Mononuclear cell (primary cell): ENCODE data around the gene INPP5K. TPM values are rescaled to one million over a fixed set of nuclear protein-coding genes. Genes with fewer than 3 reads are reported as not detected.

Experiments used
- H3K27me3 ChIP-seq: 2 replicates; pipeline ENCODE4 v1.6.0; 2011; ENCODE audit warnings: low read length, control low read depth; ENCODE audit not compliant: insufficient read depth
- H3K4me1 ChIP-seq: 2 replicates; pipeline ENCODE4 v1.5.1; 2011; ENCODE audit warnings: mild to moderate bottlenecking, low read length, control low read depth; ENCODE audit not compliant: insufficient read depth
- H3K4me3 ChIP-seq: 2 replicates; pipeline ENCODE4 v1.5.1; 2011; ENCODE audit warnings: mild to moderate bottlenecking, low read length, moderate library complexity
- H3K9me3 ChIP-seq: 2 replicates; pipeline ENCODE4 v1.5.1; 2011; ENCODE audit warnings: low read depth, mild to moderate bottlenecking, control low read depth, low read length
- total RNA-seq: library from RNA; depleted of rRNA; stranded (reverse); fragments of >200 nt; gene quantifications from one replicate; pipeline ENCODE4 v1.2.3, GENCODE V29; 2012

The INPP5K gene
- total RNA-seq, 1 donor, result 102 TPM

DNA sequence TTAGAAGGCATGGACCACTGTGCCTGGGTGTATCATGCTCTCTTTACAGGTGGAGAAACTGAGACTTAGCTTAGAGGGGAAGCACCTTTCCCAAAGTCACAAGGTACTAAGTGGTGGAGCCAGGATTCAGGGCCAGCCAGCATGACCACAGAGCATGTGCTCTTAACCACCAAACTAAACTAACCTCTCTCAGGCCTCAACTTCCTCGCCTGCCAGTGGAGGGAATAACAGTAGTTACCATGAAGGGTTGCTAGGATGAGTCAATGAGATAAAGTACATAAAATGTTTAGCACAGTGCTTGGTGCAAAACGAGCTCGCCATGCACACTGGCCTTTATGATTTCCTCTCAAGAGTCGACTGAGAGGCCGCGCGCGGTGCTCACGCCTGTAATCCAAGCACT lies 17.5 kb downstream of the INPP5K start:
- H3K4me1 ChIP-seq, result peaks cover 2% of the 10 kb centered on the region
- no peaks in the 10 kb centered on the region for H3K27me3 ChIP-seq
- H3K4me3 ChIP-seq, result no peak overlapping the region
- H3K9me3 ChIP-seq, result no peaks in the 10 kb centered on the region

DNA sequence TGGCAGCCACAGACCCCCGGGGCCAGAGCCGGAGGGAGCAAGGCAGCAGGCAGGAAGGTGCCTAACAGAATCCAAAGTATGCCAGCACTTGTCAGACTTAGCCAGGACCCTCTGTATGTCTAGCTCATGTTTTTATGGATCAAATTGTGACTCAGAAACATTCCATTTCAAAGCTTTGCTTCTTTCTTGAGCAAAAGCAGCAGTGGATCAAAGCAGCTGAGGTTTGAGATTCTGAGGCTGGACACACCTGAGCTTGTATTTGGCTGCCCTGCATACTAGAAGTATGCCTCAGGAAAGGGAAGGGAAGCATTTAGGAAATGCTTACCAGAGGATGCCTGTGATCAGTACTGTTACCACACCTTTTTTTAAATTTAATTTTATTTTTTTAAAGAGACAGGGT lies 18.2 kb downstream of the INPP5K start:
- H3K27me3 ChIP-seq, result no peaks in the 10 kb centered on the region
- H3K9me3 ChIP-seq, result no peaks in the 10 kb centered on the region

DNA sequence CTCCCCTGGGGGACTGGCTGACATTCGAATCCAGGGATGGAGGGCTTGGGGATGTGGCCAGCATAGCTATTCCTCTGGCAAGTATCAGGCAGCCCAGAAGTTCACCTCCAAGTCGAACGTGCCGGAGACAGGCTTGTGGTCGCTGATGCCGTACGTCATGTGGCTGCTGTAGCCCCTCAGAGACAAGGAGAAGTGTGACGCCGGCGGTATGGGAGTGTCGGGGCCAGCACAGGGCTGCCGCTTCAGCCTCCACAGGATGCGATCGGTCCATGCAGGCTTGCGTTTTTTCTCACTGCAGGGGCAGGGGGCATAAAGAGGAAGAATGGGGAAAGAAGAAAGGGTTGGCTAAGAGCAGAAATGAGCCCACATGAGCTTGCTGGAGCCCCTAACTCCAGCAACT lies 18.6 kb downstream of the INPP5K start:
- Histone ChIP-seq H3K27me3 (no peaks in the 10 kb centered on the region), H3K4me3 (no peak overlapping the region), H3K4me1 (peaks cover 12% of the 10 kb centered on the region), H3K9me3 (no peaks in the 10 kb centered on the region)

More for the DNA sequence above, 18.2 kb downstream of the INPP5K start:
- no peak overlapping the region for H3K4me3 ChIP-seq
- peaks cover 8% of the 10 kb centered on the region for H3K4me1 ChIP-seq

DNA sequence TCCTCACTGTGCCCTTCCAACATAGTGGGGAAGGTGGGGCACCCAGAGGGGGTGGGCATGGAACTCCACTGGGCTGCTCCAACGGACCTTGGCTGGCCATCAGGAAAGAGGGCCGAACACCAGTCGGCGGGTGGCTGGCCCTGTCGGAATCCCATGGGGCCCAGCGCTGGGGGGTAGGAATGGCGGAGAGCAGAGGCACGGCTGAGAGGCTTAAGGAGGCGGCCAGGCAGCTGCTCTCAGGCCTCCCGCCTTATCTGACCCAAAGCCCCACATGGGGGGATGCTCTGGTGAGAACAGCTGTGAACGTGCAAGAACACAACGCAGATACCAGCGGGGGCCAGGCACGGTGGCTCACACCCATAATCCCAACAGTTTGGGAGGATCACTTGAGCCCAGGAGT lies 19.5 kb downstream of the INPP5K start:
- Histone ChIP-seq H3K4me1 (peaks cover 22% of the 10 kb centered on the region), H3K27me3 (peaks cover 7% of the 10 kb centered on the region), H3K4me3 (no peak overlapping the region), H3K9me3 (no peaks in the 10 kb centered on the region)

DNA sequence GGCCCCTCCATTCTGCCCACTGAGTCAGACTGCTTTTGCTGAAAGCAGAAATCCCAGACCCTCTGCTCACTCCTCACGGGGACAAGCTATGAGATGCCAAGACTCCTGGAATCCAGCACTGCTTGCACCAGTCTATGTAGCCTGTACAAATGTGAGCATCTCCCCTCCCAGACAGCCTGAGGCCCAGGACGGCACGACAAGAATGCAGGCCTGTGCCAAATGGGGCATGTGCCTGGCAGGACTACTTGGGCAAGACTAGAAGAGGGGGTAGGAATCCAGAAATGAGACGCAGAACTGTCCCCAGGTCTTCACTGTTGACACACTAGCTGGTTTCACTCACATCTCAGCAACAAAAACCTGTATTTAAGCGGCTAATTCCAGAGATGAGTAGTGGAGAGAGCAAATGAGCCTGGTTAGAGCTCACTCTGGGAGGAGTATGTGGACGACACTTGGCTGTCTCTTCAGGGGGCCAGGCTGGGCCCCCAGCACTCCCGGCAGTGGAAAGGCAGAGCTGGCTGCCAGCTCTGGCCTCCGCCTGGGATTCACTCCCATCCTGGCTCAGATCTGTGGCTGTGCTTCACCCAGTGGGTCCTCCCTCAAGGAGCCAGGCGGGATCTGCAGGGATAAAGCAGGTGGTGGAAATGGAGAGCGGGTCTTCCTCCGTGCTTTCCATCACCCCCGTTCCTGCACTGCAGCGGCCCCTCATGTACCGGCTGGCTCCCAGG lies 21.0 kb downstream of the INPP5K start:
- no peaks in the 10 kb centered on the region for H3K9me3 ChIP-seq
- H3K27me3 ChIP-seq, result peaks cover 7% of the 10 kb centered on the region
- H3K4me3 ChIP-seq, result no peak overlapping the region
- H3K4me1 ChIP-seq, result peaks cover 29% of the 10 kb centered on the region

DNA sequence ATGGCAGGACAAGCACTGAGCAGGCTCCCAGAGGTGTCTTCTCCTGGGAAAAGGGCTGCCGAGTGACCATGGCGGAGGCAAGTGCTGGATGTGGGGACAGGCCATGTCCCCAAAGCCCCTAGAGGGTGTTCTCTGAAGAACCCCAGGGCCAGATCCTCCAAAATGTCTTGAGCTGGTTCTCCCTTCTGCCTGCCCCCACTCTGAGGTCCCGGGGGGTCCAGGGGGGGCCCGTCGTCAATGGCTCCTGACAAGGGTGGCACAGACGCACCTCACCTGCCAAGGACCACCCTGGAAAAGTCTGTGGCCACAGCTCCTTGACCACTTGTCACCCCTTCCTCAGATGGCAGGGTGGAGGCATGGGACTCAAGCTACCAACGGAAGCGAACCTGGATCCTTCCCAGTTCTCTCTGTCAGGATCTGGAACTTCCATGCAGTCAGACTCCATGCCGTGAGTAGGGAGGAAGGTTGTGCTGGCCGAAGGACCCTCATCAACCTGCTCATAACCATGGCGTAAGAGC lies 21.6 kb downstream of the INPP5K start:
- H3K9me3 ChIP-seq, result no peaks in the 10 kb centered on the region

DNA sequence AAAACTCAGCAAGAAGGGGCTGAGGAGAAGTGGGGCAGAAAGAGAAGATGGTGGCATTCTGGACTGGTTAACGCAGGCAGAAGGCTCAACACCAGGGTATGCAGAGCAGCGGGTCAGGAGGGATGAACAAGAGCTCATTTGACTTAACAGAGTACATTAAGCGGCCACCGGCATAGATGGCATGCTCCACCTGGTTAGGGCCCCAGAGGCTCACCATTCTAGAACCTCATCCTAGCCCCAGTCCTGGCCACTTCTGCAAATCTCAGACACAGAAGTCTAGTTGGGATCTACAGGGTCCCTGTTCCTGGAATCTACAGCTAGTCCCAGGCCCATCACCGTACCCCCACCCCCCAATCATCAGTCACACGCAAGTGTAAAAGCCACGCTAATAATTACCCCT lies 22.2 kb downstream of the INPP5K start:
- Histone ChIP-seq H3K27me3 (peaks cover 7% of the 10 kb centered on the region), H3K4me1 (peaks cover 34% of the 10 kb centered on the region), H3K4me3 (no peak overlapping the region), H3K9me3 (no peaks in the 10 kb centered on the region)

More for the DNA sequence above, 21.6 kb downstream of the INPP5K start:
- peaks cover 34% of the 10 kb centered on the region for H3K4me1 ChIP-seq
- H3K4me3 ChIP-seq, result no peak overlapping the region
- H3K27me3 ChIP-seq, result peaks cover 7% of the 10 kb centered on the region

DNA sequence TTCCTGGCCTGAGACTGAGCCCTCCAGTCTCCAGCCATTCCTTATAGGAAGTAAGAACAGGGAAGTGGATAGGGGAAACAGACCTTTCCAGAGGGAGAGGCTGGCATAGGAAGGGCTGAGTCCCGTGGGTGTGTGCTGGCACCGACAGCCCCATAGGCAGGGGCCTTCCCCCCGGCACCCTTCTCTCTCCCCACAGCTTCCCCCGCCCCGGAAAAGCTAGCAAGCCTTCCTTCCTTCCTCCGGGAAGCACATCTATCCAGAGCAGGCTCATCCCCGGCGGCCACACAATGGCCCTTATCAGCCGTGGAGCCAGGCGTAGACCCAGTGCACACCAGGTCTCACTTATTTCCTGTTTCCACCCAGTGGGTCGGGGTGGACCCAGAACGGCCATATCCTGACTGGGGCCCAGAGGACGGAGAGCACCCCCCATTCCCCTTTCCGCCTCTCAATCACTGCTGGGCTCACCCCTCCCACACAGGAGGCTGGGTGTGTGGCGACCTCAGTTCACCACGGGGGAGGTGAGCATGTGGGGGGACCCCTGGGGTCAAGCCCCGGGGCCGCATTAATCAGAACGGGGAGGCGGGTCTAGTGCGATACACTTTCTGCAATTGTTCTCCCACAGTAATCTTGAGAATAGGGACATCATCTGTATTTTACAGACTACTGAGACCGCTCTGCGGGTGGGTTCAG lies 23.0 kb downstream of the INPP5K start:
- Histone ChIP-seq H3K4me1 (peaks cover 34% of the 10 kb centered on the region), H3K9me3 (no peaks in the 10 kb centered on the region), H3K4me3 (no peak overlapping the region), H3K27me3 (peaks cover 7% of the 10 kb centered on the region)

DNA sequence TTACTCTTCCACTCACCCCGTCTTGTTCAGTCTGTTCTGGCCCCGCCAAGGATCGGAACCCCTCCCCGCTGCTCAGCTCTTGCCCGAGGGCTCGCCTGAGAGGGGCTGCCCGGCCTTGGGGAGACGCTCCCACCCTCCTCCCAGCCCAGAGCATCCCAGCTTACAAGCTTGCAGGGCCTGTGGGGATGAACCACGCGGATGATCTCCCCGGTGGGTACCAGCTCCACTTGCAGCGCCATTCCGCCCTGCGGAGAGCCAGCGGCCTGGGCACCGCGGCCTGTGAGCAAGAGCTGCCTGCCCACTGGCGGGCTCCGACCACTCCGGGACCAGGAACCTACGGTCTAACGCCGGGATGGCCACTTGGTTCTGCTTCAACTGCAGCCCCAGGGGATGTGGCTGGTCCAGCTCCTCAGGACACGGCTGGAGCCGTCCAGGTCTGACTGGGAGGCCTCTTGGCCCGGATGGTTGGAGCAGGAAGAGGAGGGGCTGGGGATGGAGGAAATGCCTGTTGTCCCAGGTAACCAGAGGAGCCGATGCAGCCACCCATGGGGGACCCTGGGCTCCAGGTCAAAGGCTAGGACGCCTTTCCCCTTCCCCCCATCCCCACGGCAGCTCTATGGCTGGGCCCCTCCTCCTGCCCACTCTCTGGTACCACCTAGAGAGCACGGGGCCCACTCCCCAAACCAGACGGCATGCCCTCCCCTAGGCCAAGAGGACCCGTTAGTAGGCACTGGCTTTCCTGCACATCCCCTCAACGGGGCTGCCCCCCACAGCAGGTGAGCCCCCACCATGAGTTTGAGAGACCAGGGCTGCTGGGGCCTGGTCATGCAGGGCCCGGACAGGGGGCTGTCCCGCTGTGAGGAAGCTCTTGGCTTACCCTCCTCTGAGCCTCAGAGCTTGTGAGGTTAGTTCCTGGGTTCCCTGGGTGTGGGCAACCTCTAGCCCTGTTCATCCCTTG lies 23.9 kb downstream of the INPP5K start, which contains the start of gene MYO1C:
TSS of gene MYO1C (minus strand) at position 438 of the 958 bp plus-strand sequence. CDS start at position 239, 199 bp downstream.
- Histone ChIP-seq H3K9me3 (no peaks in the 10 kb centered on the region), H3K27me3 (peaks cover 7% of the 10 kb centered on the region), H3K4me3 (peak within 1 kb of the TSS; percentile 18), H3K4me1 (peaks cover 38% of the 10 kb centered on the region)

DNA sequence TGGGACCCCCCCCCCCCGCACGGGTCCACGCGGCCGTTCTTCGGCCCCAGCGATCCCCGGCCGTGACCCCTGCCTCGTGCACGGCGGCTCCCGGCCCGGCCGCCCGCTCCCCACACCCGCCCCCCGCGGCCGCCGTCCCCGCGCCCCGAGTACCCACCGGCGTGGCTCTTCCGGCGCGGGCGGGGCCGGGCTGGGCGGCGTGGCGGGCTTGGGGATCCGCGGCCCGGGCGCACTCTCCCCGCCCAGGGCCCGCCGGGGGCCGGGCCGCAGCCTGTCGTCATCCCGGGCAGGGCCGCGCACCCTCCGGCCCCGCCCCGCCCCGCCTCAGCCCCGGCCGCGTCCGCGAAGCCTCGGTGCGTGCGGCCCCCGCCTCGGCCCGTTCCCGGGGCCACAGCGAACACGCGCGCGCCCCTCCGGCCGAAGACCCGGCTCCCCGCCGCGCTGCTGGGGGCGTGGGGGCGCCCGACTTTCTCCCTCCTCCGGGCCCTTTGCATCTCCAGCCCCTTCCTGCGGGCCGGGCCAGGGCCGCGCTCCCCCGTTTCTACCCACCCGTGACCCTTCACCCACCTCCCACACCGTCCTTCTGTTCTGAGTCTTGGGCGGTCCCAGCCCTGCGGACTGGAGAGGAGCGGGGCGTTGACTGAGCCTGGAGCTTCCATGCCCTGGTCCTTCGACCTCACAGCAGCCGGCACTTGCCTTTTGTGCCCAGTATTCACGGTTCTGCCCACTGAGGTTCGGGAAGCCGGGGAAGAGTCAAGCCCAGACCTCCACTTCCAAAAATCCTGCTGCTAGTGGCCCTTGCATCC lies 24.8 kb downstream of the INPP5K start:
- peaks cover 47% of the 10 kb centered on the region for H3K4me1 ChIP-seq
- H3K9me3 ChIP-seq, result no peaks in the 10 kb centered on the region
- H3K4me3 ChIP-seq, result peak overlapping the region; percentile 53
- H3K27me3 ChIP-seq, result peaks cover 7% of the 10 kb centered on the region

DNA sequence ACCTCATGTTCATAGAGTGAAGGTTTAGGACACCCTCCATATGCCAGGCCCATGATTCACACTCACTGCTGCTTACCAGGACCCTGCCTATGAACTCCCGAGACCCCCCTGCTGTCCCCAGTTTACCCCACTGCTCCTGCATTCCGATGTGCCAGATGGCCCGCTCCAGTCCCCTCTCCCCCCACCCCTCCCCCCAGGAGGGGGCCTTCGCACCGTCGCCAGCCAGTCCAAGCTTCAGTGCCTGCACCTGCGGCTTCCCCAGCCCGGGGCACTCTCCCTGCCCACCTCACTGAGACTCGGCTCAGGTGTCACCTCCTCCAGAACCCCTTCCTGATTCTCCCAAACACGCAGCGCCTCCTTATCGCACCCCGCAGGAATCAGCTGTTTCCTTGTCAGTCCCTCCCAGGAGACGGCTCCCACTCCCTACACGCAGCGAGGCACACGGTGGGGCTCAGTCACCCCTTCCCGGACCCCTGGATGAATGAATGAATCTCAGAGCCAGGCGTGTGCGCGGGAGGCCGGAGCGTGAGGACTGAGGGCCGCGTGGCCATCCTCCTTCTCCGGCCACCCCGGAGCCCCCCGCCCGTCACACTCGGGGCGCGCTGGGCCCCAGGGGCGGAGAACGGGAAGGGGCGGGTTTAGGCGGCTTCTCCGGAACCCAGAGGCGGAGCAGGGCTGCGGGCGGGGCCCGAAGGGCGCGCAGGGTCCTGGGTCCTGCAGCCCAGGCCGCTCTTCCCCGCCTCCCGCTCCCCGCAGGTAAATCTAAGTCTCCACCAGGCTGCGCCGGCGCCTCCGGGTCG lies 25.6 kb downstream of the INPP5K start:
- H3K9me3 ChIP-seq, result no peaks in the 10 kb centered on the region
- H3K4me3 ChIP-seq, result peak overlapping the region; percentile 53
- peaks cover 55% of the 10 kb centered on the region for H3K4me1 ChIP-seq
- H3K27me3 ChIP-seq, result peaks cover 10% of the 10 kb centered on the region

DNA sequence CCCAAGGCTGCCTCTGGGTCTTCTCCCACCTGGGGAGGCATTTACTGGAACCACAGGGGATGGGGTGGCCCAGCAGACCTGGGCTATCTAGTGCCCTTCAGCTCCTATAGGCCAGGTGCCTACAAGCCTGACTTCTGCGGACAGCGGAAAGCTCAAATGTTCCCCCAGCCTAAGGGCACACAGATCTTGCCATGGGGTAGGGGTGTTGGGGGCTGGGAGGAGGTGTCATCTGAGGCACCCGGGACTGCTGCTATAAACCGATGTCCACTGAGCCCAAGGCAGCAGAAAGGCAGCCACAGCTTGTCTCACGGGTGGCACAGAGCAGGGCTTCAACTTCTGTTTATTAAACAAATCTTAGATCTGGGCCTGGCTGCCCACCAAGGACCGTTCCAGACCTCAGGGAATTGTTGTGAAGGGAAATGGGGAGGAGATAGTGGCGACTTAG lies 27.6 kb downstream of the INPP5K start:
- Histone ChIP-seq H3K27me3 (peaks cover 14% of the 10 kb centered on the region), H3K9me3 (no peaks in the 10 kb centered on the region), H3K4me1 (peaks cover 60% of the 10 kb centered on the region), H3K4me3 (no peak overlapping the region)
